Stimulated activated CD8-positive, alpha-beta memory T cell treated with anti-CD3 and anti-CD28 coated beads, Interleukin-15, amount 100 ng/mL, for 24 hours (primary cell): ENCODE measurements around the gene RPS13.
"Not testable (repeated sequence)": the region's sequence is repeated elsewhere in the genome, so short reads cannot be mapped to it uniquely, and the experiment has no call there.

ENCODE experiments used
- DNase-seq: peaks from one replicate; pipeline ENCODE4 v3.0.0-alpha.2; 2020; ENCODE audit warnings: low read depth

Gene RPS13

DNA sequence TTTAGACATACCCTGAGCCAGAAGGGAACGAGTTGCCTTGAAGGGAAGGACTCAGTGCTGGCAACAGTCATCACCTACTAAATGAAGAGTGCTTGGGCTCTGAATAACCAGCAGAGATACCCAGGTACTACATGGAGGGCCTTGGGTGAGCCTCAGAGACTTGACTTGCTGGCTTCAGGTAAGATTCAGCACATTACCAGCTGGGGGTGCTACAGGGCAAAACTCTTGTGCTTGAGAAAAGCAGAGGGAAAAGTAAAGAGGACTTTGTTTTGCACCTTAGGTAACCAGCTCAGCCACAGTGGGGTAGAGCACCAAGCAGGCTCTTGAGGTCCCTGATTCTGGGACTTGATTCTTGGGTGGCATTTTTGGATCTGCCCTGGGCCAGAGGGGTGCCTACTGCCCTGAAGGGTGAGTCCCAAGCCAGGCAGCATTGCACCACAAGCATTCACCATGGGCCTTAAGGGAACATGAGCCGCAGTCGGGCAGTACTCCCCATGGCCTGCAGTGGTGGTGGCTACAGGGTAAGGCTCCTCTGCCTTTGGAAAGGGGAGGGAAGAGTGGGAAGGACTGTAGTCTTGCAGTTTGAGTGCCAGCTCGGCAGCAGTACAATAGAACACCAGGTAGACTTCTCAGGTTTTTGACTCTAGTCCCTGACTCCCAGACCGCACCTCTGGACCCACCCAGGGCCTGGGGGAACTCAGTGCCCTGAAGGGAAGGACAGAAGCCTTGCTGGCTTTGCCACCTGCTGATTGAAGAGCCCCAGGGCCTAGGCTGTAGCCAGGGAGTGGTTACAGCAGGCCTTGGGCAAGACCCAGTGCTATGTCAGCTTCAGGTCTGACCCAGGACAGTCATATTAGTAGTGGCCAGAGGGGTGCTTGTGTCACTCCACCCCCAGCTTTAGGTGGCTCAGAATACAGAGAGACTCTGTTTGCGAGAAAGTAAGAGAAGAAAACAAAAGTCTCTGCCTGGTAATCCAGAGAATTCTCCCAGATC lies 40.5 kb downstream of the RPS13 start:
- DNase-seq, result no peak

DNA sequence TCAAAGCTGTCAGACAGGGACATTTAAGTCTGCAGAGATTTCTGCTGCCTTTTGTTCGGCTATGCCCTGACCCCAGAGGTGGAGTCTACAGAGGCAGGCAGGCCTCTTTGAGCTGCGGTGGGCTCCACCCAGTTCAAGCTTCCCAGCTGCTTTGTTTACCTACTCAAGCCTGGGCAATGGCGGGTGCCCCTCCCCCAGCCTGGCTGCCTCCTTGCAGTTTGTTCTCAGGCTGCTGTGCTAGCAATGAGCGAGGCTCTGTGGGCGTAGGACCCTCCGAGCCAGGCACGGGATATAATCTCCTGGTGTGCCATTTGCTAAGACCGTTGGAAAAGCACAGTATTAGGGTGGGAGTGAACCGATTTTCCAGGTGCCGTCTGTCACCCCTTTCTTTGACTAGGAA lies 43.4 kb downstream of the RPS13 start:
- DNase-seq, result not testable (repeated sequence)

DNA sequence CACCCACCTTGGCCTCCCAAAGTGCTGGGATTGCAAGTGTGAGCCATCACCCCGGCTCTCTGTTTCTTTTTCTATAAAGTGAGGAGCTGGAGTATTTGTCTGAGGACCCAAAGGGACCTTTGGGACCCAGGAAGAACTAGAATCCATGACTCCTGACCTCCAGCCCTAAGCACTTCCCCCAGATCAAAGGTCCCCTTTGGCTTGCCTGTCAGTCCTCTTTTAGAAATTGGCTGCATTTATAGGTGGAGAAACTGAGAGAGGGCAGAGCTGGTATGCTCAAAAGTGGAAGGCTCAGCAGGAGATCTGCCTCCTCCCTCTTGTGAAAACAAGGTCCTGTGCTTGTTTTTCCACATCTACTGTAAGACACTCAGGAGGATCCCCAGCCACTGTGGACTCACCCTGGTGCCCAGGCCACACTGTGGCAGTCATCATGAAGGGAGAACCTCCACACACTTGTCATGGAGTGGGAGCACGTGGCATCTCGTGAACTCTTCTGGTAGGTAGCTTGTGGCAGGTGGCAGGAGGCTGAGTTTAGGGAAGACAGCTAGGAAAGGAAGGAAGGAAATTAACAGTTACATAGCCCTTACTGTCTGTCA lies 50.9 kb downstream of the RPS13 start:
- DNase-seq, result no peak

DNA sequence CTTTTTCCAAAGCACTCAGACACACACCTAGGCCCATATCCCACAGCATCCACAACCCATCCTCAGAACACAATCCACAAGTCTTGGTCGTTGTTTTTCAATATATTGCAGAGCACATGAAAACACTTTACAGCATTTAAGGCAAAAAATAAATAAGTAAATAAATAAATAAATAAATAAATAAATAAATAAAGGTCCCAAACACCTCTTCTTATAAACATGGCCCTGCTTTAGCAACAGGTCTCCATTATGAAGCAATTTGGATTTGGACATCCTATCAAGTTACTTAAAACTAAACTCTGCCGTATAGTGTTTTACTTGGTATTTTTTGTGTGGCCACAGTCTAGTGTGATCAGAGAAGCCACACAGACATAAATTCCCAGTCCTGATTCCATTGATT lies 52.5 kb downstream of the RPS13 start:
- no peak for DNase-seq
